Choroid plexus epithelial cell (primary cell): ENCODE results near the gene CADPS.
A peak's percentile ranks its signal among the peaks of the same experiment; 100 is the strongest.

Source experiments
- DNase-seq: peaks from one replicate; pipeline ENCODE4 v3.0.0-alpha.2; 2010; ENCODE audit warnings: low read depth
- H3K4me3 ChIP-seq: 2 replicates; pipeline ENCODE4 v1.5.1; 2011; ENCODE audit warnings: low read depth, mild to moderate bottlenecking, control low read depth, low read length, moderate library complexity
- CTCF ChIP-seq: conservative IDR thresholded peaks from 2 replicates; pipeline ENCODE4 v1.5.1; 2011; ENCODE audit warnings: low read depth, mild to moderate bottlenecking, control low read depth, inconsistent platforms, low read length, moderate library complexity

Gene CADPS

GRCh38 chr3:62845996-62846395 is 29.2 kb downstream of the CADPS start:
- no peak for TF ChIP-seq CTCF
- H3K4me3 ChIP-seq, result no peak overlapping the region
- DNase-seq, result no peak

GRCh38 chr3:62843508-62843907 is 31.7 kb downstream of the CADPS start:
- no peak for TF ChIP-seq CTCF
- no peak overlapping the region for H3K4me3 ChIP-seq
- no peak for DNase-seq

- no peak for TF ChIP-seq CTCF
Measured at GRCh38 chr3:62839748-62840147, 35.5 kb downstream of the CADPS start.

GRCh38 chr3:62837145-62837787 is 38.0 kb downstream of the CADPS start:
- no peak overlapping the region for H3K4me3 ChIP-seq
- no peak for TF ChIP-seq CTCF
- no peak for DNase-seq

More at GRCh38 chr3:62839748-62840147, 35.5 kb downstream of the CADPS start:
- no peak overlapping the region for H3K4me3 ChIP-seq
- no peak for DNase-seq

- no peak for TF ChIP-seq CTCF
- no peak overlapping the region for H3K4me3 ChIP-seq
- DNase-seq, result no peak
Measured at GRCh38 chr3:62835554-62836236, 39.5 kb downstream of the CADPS start.

- no peak overlapping the region for H3K4me3 ChIP-seq
- peak; percentile 1 for DNase-seq
Measured at GRCh38 chr3:62833538-62833937, 41.7 kb downstream of the CADPS start.

More at GRCh38 chr3:62833538-62833937, 41.7 kb downstream of the CADPS start:
- peak; percentile 26 for TF ChIP-seq CTCF
